Activated CD4-positive, alpha-beta T cell treated with anti-CD3 and anti-CD28 coated beads, Interleukin-2, Interleukin-4, amounts not matched to agents 100 ng/mL and 50 ng/mL, durations not matched to agents 16 hours and 8 hours (primary cell): Measurements from ENCODE around the gene PIBF1.
"Not testable (repeated sequence)": the region's sequence is repeated elsewhere in the genome, so short reads cannot be mapped to it uniquely, and the experiment has no call there.

Source experiments
- DNase-seq: peaks from one replicate; pipeline ENCODE4 v3.0.0-alpha.2; 2020; ENCODE audit warnings: low spot score

PIBF1 gene, protein sequence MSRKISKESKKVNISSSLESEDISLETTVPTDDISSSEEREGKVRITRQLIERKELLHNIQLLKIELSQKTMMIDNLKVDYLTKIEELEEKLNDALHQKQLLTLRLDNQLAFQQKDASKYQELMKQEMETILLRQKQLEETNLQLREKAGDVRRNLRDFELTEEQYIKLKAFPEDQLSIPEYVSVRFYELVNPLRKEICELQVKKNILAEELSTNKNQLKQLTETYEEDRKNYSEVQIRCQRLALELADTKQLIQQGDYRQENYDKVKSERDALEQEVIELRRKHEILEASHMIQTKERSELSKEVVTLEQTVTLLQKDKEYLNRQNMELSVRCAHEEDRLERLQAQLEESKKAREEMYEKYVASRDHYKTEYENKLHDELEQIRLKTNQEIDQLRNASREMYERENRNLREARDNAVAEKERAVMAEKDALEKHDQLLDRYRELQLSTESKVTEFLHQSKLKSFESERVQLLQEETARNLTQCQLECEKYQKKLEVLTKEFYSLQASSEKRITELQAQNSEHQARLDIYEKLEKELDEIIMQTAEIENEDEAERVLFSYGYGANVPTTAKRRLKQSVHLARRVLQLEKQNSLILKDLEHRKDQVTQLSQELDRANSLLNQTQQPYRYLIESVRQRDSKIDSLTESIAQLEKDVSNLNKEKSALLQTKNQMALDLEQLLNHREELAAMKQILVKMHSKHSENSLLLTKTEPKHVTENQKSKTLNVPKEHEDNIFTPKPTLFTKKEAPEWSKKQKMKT

DNA sequence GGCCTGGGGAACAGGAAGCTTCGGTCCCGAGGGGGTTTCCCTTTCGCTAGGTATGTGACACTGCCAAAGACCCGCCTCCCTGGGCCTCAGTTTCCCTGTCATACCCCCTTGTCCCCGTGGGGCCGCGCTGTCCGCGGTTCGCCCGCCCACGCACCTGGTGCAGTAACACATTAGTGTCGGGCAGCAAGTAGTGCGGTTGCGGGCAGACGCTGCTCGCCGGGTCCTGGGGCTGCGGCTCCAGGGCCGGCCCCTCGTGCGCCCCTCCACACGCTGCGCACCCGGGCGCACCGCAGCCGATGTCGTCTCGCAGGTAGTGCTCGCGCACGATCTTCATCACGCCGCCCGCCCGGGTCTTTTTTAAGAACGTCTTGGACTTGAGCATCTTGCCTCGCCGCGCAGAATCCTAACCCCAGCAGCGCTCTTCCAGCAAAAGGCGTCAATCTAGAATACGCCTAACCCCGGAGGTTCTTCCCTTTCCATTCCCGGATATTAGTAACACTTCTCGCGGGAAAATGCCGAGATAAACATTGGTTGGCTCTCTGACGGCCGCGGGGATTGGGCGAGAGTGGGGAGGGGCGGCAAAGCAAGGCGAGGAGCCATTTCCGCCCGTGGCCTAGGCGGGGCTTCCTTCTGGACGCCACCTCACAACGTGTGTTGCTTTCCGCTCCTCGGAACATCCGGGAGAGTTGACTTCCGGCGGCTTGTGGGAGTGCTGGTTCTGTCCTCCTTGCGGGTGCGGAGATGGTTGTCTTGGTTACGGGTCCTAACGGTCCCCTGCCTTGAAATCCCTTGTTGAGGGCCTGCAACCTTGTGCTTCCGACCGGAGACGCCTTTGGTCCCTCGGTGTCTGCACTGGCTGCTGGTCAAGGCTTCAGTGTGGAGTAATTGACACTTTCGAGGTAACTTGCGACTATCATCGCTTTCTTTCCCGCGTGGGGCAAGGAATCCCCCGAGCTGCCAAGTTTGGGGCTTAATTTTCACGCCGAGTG is at the start of gene PIBF1, which contains the start of gene DIS3:
Gene PIBF1 (plus strand): TSS at position 683 of the 989 bp plus-strand sequence. CDS start 1,337 bp downstream, outside the sequence.
Gene DIS3 (minus strand): TSS at position 450 of the 989 bp plus-strand sequence. CDS start 68 bp downstream, at position 382.
- DNase-seq = peak; percentile 98

DNA sequence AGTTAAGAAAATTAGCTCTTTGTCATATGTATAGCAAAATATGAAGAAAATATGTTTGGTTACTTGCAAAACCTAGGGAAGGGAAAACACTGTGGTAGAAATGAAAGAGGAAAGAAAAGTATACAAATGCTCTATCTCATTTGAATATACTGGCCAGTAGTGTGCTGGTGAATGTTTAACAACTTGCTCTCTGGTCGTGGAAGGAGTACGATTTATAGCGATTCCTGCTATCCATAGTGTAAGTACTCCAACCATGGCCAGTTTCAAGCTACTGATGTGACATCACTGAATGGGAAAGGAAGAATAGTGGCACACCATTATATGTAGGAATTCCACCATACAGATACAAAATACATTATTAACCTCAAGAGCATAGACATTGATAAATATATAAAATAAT is 44.9 kb upstream of the PIBF1 start:
- no peak for DNase-seq

DNA sequence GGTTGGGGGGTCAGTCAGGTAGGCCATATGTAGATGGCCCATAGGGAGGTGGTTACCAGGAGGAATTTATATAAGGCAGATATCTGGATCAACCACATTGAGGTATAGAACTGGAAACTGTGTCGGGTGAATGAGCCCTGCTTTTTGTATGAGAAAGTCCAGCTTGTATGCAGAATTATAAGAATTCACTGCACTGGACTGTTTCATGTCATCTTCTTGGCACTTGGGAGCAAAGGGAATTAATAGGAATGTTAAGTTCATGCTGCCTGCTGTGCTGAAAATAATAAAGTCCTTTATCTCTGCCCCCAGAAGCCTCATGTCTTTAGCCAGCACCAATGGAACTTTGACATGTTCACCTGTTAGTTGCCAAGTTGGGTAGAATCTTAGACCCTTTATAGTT is 41.9 kb upstream of the PIBF1 start:
- DNase-seq = no peak

DNA sequence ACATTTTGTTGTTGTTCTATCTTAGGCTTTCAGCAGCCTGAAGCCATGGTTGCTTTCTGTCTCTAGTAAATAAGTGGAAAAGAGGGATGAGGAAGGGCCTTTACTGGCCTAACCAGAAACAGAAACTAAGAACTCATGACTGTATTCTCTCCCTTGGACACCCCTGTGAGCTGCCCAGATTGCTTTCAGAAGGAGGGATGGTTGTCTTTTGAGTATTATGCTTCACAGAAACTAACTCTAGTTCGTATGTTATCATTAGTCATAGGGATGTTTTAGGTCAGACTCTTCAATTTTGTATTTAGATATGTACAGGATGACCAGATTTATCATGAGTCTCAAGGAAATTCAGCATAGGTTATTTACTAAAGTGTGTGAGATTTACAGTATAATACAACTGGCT is 36.7 kb upstream of the PIBF1 start:
- peak; percentile 36 for DNase-seq

DNA sequence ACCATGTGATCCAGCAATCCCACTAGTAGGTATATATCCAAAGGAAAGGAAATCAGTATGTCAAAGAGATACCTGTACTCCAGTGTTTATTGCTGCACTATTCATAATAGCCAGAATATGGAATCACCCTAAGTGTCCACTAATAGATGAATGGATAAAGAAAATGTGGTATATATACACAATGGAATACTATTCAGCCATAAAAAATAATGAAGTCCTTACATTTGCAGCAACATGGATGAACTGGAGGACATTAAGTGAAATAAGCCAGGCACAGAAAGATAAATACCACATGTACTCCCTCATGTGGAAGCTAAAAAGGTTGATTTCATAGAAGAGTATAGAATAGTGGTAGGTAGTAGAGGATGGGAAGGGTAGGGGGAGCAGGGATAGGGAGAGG is 30.7 kb upstream of the PIBF1 start:
- DNase-seq = no peak

DNA sequence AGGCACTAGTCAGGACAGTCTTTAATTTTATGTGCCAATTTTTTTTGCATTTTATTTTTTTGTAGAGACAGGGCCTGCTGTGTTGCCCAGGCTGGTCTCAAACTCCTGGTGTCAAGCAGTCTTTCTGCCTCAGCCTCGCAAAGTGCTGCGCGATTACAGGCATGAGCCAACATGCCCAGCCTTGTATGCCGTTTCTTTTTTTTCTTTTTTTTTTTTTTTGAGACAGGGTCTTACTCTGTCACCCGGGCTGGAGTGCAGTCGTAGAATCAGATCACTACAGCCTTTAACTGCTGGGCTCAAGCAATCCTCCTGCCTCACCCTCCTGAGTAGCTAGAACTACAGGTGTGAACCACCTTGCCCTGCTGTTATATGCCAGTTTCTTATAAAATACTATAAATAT is 27.8 kb upstream of the PIBF1 start:
- no peak for DNase-seq

DNA sequence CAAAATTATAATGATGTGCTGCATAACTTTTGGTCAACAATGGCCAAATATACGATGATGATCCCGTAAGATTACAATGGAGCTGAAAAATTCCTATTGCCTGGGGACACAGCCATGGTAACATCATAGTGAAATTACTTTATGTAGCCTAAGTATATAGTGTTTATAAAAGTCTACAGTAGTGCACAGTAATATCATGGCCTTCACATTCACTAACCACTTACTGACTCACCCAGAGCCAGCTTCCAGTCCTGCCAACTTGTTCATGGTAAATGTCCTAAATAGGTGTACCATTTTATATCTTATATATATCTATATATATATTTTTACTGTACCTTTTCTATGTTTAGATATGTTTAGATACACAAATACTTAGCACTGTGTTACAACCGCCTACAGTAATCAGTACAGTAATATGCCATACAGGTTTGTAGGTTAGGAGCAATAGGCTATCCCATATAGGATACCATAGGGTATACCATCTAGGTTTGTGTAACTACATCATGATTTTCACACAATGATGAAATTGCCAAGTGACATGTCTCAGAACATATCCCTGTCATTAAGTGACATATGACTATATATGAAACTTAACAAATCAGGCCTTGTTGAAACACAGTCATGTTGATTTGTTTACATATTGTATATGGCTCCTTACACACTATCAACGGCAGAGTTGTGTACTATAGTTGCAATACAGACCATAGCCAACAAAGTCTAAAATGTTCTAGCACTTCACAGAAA is 24.0 kb upstream of the PIBF1 start:
- DNase-seq = no peak

DNA sequence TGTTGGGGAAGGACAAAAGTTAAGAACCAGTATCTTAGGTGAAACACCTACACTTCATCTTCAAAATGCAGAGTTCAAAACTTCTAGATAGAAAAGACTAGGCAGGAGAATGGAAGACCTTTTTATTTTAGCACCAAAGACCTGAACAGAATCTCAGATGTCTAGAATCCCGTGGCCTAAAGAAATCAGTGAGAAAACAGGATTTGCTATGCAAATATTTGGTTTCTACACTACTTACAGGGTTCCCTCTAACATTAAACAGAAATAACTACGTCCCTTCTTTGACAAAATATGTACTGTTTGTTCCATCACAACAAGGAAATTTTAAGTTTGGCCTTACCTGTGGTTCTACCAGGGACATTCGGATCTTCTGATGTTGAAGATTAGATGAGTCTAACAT is 21.7 kb upstream of the PIBF1 start:
- no peak for DNase-seq

DNA sequence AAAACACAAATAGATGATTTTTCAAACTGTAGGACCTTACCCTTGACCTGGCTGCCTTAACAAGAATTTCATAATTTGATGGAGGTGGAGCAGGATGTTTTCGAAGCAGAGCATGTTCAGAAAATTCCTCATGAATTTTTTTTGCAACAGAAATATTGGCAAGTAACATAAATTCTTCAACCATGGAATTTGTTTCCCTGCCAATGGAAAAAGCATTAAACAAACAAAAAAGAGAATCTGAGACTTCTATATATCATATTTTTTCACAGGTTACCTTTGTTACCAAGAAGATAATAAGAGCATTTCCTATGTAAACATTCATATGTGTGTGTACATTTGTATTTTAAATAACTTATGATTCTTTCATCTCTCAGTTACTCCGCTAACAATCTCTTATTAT is 18.5 kb upstream of the PIBF1 start:
- DNase-seq = no peak

DNA sequence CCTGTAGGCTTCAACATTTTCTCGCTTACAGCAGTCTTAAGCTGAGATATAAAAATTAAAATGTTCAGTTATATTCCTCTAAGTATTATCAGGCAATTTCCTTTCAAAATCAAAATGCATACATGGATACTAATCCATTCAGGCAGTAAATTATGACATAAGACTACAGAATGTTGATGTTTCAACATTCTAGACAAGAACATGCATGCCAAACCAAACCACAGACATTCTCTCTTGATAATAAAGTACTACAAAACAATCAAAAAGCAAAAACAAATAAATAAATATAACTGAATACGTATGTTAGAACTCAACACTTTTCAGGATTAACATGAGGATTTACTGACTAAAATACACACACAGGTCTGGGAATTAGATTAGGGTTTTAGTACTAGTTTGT is 7.9 kb upstream of the PIBF1 start:
- no peak for DNase-seq

DNA sequence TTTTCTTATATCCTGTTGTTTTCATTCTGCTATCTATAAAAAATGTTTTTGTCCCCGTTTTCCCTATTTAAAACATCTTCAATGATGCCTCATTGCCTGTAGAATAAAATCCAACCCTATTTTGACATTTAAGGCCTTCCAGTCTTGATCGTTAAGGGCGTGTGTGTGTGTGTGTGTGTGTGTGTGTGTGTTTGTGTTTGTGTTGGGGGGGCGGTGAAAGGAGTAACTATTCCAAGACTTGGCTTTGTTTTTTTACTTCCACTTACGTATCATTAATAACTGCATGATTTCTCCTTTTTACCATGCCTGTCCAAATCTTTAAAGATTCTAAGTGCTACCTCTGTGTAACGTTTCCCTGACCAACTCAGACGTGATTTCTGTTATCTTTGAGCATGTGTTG is 784 bp downstream of the PIBF1 start:
- DNase-seq = no peak

DNA sequence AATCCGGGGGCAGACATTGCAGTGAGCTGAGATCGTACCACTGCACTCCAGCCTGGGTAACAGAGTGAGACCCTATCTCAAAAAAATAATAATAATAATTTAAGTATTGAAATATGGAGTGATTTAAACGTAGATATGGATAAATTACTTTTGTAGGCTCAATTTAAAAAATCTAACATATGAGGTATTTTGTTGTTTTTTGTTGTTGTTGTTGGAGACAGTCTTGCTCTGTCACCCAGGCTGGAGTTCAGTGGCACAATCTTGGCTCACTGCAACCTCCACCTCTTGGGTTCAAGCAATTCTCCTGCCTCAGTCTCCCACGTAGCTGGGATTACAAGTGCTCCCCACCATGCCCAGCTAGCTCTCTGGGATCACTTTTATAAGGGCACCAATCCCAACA is 2.7 kb downstream of the PIBF1 start:
- not testable (repeated sequence) for DNase-seq

DNA sequence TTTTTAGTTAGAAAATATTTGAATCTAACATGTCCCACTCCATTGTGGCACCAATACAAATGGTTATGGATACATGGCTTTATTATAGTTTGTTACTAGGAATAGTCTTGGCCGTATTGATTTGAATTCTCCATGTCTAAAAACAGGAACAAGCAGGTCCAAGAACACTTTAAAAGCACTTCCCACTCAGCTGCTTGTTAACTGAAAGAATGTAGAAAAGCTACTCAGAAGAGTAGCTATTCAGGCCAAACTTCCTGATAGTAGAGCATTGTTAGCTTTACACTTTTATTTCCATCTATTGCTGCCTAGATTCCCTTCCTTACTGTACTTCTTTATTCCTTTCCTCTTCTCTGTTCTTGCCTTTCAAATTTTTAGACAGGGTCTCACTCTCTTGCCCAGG is 6.9 kb downstream of the PIBF1 start:
- no peak for DNase-seq

DNA sequence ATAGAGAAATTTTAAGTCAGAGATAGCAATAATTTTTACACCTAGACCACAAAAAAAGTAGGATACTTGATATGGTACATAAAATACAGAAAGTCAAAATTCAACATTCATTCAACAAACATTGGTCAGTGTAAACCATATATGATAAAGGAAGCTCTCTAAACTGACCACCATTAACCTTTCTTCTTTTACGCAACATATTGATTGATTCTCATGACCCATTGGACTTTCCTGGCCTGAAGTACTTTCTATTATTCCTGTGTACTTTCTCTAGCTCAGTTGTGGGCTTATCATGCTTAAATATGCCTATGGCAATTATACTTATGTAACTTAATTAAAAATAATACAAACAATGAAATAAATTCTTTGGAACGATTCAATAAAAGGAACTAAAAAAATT is 10.7 kb downstream of the PIBF1 start:
- no peak for DNase-seq

DNA sequence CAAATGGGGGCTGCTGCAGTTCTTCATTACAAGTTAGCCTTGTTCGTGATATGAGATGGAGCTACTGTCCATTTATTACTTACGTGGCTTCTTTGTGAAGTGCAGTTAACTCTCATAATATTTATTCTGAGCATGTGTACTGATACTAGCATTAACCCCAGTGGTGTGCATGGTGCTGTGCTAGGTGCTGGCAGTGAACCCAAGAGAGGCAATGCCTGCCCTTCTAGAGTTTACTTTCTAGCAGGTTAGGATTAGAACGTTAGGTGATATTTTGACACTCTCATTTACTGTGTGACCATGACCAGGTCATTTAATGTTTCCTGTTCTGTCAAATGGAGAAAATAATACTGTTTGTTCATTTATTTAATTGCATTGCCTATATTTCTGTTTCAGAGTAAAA is 16.9 kb downstream of the PIBF1 start:
- DNase-seq = no peak

DNA sequence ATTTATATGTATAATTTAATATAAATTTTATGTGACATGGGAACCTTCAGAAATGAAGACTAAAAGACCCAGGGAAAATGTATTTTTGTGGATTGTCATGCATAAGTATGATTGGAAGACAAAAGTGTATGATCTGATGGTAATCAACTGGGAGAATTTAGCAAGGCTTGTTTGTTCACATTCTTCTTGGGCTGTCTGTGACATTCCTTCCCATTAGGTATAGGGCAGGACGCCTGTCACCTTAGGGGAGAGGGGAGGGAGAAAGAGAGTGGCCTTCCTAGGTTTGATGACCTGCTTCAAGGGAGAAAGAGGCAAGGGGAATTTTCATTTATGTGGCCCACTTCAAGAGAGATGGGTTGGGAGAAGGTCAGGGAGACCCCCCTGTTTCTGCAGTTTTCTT is 22.4 kb downstream of the PIBF1 start:
- DNase-seq = no peak

DNA sequence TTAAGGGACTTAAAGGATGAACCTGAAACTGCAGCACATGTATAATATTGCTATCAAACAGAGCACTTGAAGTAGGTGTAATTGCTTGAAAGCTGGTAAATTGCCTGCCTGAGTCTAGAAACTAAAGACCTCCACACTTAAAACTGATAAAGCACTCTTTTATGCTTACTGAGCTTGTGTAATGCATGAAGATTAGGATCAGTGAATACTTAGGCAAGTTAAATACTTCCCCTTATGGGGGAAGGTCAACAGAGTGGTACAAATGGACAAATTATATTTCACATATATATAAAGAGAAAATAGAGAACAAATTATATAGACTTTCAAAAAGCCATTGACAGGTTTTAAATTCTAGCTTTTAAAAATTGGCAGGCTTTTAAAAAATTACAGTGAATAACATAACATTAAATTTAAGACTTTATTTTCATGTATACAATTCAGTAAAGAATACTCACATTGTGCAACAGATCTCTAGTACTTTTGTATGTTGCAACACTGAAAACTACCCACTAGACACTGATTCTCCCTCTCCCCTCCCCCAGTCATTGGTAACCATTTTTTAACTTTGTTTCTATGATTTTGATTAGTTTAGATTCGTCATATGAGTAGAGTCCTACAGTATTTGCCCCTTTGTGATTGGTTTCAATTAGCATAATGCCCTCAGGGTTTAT is 23.9 kb downstream of the PIBF1 start:
- DNase-seq = no peak

DNA sequence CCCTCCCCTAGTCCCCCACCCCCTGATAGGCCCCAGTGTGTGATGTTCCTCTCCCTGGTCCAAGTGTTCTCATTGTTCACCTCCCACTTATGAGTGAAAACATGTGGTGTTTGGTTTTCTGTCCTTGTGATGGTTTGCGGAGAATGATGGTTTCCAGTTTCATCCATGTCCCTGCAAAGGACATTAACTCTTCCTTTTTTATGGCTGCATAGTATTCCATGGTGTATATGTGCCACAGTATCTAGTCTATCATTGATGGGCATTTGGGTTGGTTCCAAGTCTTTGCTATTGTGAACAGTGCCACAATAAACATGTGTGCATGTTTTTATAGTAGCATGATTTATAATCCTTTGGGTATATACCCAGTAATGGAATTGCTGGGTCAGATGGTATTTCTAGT is 24.6 kb downstream of the PIBF1 start:
- DNase-seq = not testable (repeated sequence)

DNA sequence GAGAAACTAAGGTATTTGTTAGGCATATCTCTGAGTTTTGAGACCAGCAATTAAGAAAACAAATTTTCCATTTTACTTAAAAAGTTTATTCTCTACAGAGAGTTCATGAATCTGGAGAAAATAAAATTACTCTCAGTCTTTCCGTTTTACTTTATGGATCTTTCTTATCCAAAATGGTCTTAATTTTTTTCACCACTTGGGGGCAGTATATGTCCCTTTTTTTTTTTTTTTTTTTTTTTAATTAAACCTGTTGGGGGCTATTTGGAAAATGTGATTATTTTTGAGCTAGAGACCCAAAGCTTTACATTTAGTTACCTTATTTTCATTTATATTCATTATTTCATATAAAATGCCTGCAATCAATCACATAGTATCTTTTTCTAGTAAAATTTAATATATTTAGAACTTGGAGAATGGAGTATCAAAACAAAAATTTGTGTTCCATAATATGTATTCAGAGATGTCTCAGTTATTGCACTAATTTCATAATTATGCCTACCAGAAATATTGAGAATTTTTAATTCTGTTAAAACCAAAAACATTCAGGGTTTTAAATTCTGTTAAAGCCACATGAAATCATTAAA is 27.1 kb downstream of the PIBF1 start:
- DNase-seq = no peak

DNA sequence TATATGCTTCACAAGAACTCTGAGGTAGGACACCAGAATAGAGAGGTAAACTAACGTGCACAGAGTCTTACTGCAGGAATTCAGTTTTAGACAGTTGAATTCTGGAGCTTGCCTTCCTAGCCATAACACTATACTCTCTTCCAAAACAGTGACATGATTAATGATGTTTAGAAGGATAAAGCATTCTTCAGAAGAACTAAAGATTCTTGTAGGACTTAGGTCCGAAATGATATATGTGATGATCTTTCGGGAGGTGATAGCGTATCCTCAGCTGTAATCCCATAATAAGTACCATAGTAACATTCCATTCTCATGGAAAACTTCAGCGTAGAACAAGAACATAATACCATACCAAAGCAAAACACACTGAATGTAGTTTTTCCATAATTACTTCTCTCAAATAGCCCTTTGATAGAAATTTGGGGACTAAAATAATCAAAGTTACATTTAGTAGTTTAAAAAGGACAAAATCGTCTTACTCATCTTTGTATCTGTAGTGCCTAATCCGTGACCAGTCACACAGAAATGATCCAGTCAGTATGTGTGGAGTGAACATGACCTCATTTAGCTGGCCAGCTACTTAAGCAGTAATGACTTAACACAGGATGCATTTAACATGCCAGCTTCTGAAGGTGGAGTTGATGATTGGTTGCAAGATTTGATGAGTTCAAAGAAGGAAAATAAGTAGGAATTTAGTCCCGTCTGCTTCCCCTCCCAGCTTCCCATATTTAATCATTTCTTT is 38.4 kb downstream of the PIBF1 start:
- no peak for DNase-seq
